Measurements from ENCODE around the gene IGSF9B.

The IGSF9B gene

DNA sequence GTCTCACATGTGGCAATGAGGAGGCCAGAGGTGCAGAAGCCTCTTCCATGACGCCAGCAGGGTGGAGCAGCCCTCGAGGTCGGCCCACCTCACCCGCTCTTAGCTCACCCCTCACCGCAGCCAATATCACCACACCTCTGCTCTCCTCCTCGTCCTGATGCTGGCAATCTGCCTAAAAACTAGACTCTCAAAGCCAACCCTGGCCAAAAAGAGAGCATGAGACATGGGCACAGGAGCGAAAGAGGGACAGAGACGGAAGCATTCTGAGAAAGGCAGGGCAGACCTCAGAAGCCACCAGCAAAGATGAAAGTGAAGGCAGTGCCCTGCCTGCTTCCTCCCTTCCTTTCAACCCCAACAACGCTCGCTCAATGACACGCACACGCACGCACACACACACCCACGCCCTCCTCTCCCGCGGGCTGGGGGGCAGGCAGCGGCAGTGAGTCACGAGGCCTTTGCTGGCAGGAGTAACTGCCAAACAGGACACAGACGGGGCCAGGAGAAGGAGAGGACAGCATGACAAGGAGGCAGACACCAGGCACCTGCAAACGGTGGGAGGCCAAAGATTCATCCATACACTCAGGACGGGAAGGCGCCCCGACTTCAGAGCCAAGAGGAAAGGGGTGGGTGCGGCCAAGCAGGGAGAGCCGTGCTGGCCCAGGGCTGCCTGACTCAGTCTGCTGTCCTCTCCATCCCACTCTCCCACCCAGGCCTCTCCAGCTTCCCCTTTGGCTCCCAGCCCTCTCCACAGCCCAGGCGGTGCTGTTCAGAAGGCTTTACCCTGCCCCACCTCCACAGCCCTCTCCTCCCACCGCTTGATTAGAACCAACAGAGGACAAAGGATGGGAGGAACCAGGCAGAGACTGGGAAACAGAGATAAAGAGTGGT, 11.4 kb downstream of the IGSF9B start:
- H3K27me3 ChIP-seq (replicated peaks; ENCODE audit: control insufficient read depth, insufficient read depth, low read length) = peaks cover 2% of the 10 kb centered on the region
- no peak for DNase-seq (ENCODE audit: extremely low read depth, insufficient read length)
- H3K36me3 ChIP-seq (ENCODE audit: control insufficient read depth, insufficient read depth, low read length) = no peaks in the 10 kb centered on the region
- H3K4me3 ChIP-seq (replicated peaks; ENCODE audit: low read depth, low read length) = no peak overlapping the region
- TF ChIP-seq, protein P1, sequence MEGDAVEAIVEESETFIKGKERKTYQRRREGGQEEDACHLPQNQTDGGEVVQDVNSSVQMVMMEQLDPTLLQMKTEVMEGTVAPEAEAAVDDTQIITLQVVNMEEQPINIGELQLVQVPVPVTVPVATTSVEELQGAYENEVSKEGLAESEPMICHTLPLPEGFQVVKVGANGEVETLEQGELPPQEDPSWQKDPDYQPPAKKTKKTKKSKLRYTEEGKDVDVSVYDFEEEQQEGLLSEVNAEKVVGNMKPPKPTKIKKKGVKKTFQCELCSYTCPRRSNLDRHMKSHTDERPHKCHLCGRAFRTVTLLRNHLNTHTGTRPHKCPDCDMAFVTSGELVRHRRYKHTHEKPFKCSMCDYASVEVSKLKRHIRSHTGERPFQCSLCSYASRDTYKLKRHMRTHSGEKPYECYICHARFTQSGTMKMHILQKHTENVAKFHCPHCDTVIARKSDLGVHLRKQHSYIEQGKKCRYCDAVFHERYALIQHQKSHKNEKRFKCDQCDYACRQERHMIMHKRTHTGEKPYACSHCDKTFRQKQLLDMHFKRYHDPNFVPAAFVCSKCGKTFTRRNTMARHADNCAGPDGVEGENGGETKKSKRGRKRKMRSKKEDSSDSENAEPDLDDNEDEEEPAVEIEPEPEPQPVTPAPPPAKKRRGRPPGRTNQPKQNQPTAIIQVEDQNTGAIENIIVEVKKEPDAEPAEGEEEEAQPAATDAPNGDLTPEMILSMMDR (IDR thresholded peaks at IDR 0.05; ENCODE audit: insufficient read depth, low read length, poor library complexity, severe bottlenecking) = no peak

DNA sequence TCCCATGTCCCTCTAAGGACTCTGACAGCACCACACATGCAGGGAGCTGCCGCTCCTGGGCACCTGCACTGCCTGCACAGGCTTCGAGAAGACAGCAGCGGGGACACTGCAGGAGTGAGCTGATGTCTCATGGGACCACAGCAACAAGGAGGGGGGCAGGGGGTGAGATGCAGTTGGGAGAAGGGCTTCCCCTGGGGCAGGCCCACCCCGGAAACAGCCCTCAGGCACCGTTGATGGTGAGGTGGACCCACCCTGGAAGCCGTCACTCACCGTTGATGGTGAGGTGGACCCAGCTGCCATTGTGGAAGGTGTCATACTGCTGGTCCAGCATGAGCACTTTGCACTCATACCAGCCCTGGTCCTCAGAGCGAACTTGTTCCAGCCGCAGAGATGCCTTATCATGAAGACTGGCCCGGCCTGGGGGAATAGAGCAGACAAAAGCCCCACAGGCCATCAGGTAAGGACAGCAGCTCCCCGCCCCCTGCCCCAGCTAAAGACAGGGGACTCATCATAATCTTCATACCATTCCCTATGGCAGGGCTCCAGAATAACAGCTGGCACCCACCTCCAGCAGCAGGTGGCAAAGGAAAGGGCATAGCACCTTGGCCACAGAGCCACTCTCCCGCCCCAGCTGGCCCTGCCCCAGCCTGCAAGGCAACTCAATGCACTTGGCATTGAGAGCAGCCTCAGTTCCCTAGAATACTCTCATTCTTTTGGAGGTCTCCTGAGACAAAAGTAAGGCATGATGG, 12.6 kb downstream of the IGSF9B start:
- no peak overlapping the region for H3K4me3 ChIP-seq (replicated peaks; ENCODE audit: low read depth, low read length)
- no peaks in the 10 kb centered on the region for H3K36me3 ChIP-seq (ENCODE audit: control insufficient read depth, insufficient read depth, low read length)
- DNase-seq (ENCODE audit: extremely low read depth, insufficient read length) = no peak
- TF ChIP-seq, protein P1 (IDR thresholded peaks at IDR 0.05; ENCODE audit: insufficient read depth, low read length, poor library complexity, severe bottlenecking) = no peak
- H3K27me3 ChIP-seq (replicated peaks; ENCODE audit: control insufficient read depth, insufficient read depth, low read length) = no peaks in the 10 kb centered on the region; the same call in none of the 2 replicates

DNA sequence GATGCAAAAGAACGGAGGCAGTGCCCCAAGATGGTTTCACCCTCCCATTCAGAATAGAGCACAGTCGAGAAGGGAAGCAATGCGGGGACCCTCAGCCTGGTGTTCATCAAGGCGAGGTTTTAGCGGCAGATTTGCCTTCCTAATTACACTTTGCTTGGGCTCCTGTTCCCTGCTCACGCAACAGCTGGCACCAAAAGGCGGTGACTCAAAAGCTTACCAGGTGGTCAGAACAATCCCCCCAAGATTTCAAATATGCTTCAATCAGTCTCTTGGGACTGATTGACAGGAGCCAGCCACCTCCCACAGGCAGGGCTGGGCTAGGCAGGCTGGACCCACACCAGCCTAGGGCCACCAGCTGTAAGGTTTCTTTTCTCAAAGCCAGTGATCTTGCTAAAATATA, 14.2 kb downstream of the IGSF9B start:
- no peak for DNase-seq (ENCODE audit: extremely low read depth, insufficient read length)
- Histone ChIP-seq H3K4me3 (replicated peaks; ENCODE audit: low read depth, low read length) (no peak overlapping the region), H3K27me3 (replicated peaks; ENCODE audit: control insufficient read depth, insufficient read depth, low read length) (no peaks in the 10 kb centered on the region; the same call in none of the 2 replicates), H3K36me3 (ENCODE audit: control insufficient read depth, insufficient read depth, low read length) (no peaks in the 10 kb centered on the region)
- TF ChIP-seq, protein P1 (IDR thresholded peaks at IDR 0.05; ENCODE audit: insufficient read depth, low read length, poor library complexity, severe bottlenecking) = no peak

DNA sequence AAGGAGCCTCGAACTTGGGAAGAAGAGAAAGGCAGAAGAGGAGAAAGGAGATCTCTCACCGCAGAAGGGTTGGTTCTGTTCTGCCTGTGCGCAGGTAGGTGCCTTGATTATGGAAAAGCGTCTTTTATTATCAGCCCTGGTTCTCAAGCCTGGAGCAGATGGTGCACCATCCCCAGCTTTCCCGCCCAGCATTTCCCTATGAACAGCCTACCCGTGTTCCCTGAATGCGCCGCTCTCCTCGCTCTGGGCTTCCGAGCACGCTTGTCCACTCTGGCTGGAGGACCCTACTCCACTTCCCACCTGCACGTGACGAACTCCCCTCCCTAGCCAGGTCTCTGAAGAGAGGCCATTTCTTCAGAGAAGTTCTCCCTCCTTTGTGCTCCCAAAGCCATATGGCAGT, 15.2 kb downstream of the IGSF9B start:
- no peak overlapping the region for H3K4me3 ChIP-seq (replicated peaks; ENCODE audit: low read depth, low read length)
- H3K27me3 ChIP-seq (replicated peaks; ENCODE audit: control insufficient read depth, insufficient read depth, low read length) = no peaks in the 10 kb centered on the region; the same call in none of the 2 replicates
- no peak for DNase-seq (ENCODE audit: extremely low read depth, insufficient read length)
- TF ChIP-seq, protein P1 (IDR thresholded peaks at IDR 0.05; ENCODE audit: insufficient read depth, low read length, poor library complexity, severe bottlenecking) = no peak
- no peaks in the 10 kb centered on the region for H3K36me3 ChIP-seq (ENCODE audit: control insufficient read depth, insufficient read depth, low read length)

DNA sequence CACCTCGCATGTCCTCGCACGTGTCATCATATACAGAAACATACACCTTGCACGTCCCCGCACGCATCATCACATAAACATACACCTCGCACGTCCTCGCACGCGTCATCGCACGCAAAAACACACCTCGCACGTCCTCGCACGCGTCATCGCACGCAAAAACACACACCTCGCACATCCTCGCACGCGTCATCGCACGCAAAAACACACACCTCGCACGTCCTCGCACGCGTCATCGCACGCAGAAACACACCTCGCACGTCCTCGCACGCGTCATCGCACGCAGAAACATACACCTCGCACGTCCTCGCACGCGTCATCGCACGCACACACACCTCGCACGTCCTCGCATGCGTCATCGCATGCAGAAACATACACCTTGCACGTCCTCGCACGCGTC, 16.7 kb downstream of the IGSF9B start:
- DNase-seq (ENCODE audit: extremely low read depth, insufficient read length) = no peak
- H3K36me3 ChIP-seq (ENCODE audit: control insufficient read depth, insufficient read depth, low read length) = no peaks in the 10 kb centered on the region
- H3K27me3 ChIP-seq (replicated peaks; ENCODE audit: control insufficient read depth, insufficient read depth, low read length) = no peaks in the 10 kb centered on the region; the same call in none of the 2 replicates
- no peak overlapping the region for H3K4me3 ChIP-seq (replicated peaks; ENCODE audit: low read depth, low read length)
- TF ChIP-seq, protein P1 (IDR thresholded peaks at IDR 0.05; ENCODE audit: insufficient read depth, low read length, poor library complexity, severe bottlenecking) = no peak
